ENCODE results near the gene TNN. TPM values are rescaled to one million over a fixed set of nuclear protein-coding genes. Genes with fewer than 3 reads are reported as not detected.

Gene TNN
- total and polyA plus RNA-seq, 10 of the 15 experiments (the other 5 are each of a cell fraction or from before 2014, with no cell fraction given), result 0.05 to 0.17 (median 0.11) TPM

DNA sequence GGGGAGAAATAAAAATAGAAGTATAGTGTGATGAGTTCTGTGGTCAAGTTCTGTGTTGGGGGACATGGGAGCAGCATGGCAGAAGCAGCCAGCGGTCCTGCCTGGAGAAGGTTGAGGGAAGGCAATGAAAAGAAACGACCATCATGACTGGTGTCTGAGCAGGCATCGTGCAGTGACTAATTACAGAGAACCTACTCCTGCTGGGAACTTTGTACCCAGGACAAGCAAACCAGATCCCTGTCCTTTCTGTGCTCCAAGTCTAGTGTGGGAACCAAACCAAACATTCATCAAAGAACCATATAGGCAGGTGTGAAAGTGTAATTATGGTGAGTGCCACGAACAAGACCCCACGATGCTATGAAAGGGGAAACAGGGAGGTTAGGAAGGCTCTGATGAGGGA, 99.1 kb downstream of the TNN start:
- BruUV-seq (replicated peaks), result no TSS peak
- no peak overlapping the region for H3K4me2 ChIP-seq (ENCODE audit: control insufficient read depth, insufficient read depth)
- CTCF ChIA-PET, result interaction anchor here (3.1 to 12.8 kb wide), 2 partner anchors 12 to 149 kb away, joined by 20 to 477 read pairs; no protein-coding TSS in a partner anchor
- no peak overlapping the region for H3K4me3 ChIP-seq
- DNase-seq (ENCODE audit: low read depth, low spot score), result no peak
- RAD21 ChIA-PET (ENCODE audit: unreplicated experiment), result no interaction called here
- no peak for FAIRE-seq
- no peaks in the 10 kb centered on the region for H3K27me3 ChIP-seq (replicated peaks in 1 of 2; ENCODE audit: control insufficient read depth in 2 of 2, insufficient read depth in 2 of 2, low read length in 1 of 2)
- no peaks in the 10 kb centered on the region for H3K9me3 ChIP-seq (replicated peaks; ENCODE audit: control insufficient read depth, insufficient read depth, low read length)
- WGBS (ENCODE audit: insufficient coverage, insufficient replicate concordance, low lambda C conversion rate, missing lambda C conversion rate), result 86% methylated on average over 5 of the region's 5 CpGs
- no peak overlapping the region for H2AFZ ChIP-seq (ENCODE audit: control insufficient read depth, low read depth, low read length)
- POLR2A ChIA-PET, result interaction anchor here (1.2 to 1.3 kb wide), 3 partner anchors 11 to 54 kb away, joined by 3 read pairs; no protein-coding TSS in a partner anchor
- TF ChIP-seq HDAC6 (IDR thresholded peaks at IDR 0.05; ENCODE audit: unreplicated experiment) (no peak), ZBED1 (IDR thresholded peaks at IDR 0.05; ENCODE audit: borderline replicate concordance) (no peak), WRNIP1 (IDR thresholded peaks at IDR 0.05; ENCODE audit: borderline replicate concordance, low read depth, low read length) (no peak), MEF2A (IDR thresholded peaks at IDR 0.05; ENCODE audit: insufficient read depth, low read depth, low read length) (no peak), ATF2 (IDR thresholded peaks at IDR 0.05; ENCODE audit: low read length) (no peak), ETV6 (conservative IDR thresholded peaks at IDR 0.05 in 1 of 2, IDR thresholded peaks at IDR 0.05 in 1 of 2; ENCODE audit: borderline replicate concordance in 1 of 2, low read depth in 1 of 2) (no peak), IRF3 (IDR thresholded peaks at IDR 0.05) (no peak), NBN (IDR thresholded peaks at IDR 0.05) (no peak), TARDBP (IDR thresholded peaks at IDR 0.05; ENCODE audit: borderline replicate concordance) (no peak), STAT3 (IDR thresholded peaks at IDR 0.05; ENCODE audit: low read depth, low read length) (no peak), HCFC1 (IDR thresholded peaks at IDR 0.05; ENCODE audit: low read length) (no peak), TBL1XR1 (IDR thresholded peaks at IDR 0.05; ENCODE audit: low read depth, low read length) (no peak), TCF3 (IDR thresholded peaks at IDR 0.05; ENCODE audit: borderline replicate concordance, insufficient read depth, low read depth, low read length) (no peak)
- TF ChIP-seq, protein P1, sequence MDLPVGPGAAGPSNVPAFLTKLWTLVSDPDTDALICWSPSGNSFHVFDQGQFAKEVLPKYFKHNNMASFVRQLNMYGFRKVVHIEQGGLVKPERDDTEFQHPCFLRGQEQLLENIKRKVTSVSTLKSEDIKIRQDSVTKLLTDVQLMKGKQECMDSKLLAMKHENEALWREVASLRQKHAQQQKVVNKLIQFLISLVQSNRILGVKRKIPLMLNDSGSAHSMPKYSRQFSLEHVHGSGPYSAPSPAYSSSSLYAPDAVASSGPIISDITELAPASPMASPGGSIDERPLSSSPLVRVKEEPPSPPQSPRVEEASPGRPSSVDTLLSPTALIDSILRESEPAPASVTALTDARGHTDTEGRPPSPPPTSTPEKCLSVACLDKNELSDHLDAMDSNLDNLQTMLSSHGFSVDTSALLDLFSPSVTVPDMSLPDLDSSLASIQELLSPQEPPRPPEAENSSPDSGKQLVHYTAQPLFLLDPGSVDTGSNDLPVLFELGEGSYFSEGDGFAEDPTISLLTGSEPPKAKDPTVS (IDR thresholded peaks at IDR 0.05; ENCODE audit: low read depth, low read length), result no peak
- TF ChIP-seq, protein P2, sequence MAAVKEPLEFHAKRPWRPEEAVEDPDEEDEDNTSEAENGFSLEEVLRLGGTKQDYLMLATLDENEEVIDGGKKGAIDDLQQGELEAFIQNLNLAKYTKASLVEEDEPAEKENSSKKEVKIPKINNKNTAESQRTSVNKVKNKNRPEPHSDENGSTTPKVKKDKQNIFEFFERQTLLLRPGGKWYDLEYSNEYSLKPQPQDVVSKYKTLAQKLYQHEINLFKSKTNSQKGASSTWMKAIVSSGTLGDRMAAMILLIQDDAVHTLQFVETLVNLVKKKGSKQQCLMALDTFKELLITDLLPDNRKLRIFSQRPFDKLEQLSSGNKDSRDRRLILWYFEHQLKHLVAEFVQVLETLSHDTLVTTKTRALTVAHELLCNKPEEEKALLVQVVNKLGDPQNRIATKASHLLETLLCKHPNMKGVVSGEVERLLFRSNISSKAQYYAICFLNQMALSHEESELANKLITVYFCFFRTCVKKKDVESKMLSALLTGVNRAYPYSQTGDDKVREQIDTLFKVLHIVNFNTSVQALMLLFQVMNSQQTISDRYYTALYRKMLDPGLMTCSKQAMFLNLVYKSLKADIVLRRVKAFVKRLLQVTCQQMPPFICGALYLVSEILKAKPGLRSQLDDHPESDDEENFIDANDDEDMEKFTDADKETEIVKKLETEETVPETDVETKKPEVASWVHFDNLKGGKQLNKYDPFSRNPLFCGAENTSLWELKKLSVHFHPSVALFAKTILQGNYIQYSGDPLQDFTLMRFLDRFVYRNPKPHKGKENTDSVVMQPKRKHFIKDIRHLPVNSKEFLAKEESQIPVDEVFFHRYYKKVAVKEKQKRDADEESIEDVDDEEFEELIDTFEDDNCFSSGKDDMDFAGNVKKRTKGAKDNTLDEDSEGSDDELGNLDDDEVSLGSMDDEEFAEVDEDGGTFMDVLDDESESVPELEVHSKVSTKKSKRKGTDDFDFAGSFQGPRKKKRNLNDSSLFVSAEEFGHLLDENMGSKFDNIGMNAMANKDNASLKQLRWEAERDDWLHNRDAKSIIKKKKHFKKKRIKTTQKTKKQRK (IDR thresholded peaks at IDR 0.05; ENCODE audit: low read depth, low read length), result no peak
- TF ChIP-seq, protein P3, sequence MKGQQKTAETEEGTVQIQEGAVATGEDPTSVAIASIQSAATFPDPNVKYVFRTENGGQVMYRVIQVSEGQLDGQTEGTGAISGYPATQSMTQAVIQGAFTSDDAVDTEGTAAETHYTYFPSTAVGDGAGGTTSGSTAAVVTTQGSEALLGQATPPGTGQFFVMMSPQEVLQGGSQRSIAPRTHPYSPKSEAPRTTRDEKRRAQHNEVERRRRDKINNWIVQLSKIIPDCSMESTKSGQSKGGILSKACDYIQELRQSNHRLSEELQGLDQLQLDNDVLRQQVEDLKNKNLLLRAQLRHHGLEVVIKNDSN (IDR thresholded peaks at IDR 0.05; ENCODE audit: borderline replicate concordance, extremely low read length, insufficient read depth, low read depth, low read length), result no peak
- ATAC-seq, result no peak
- H4K20me1 ChIP-seq (ENCODE audit: control insufficient read depth, insufficient read depth), result no peaks in the 10 kb centered on the region
- SMC1A ChIA-PET (ENCODE audit: uncharacterized antibody, unreplicated experiment), result interaction anchor here (1.2 to 3.5 kb wide), 3 partner anchors 12 to 152 kb away, joined by 3 to 15 read pairs (median 13); no protein-coding TSS in a partner anchor
- no peak overlapping the region for H3K9ac ChIP-seq (ENCODE audit: control insufficient read depth, insufficient read depth, low read length)
- no peaks in the 10 kb centered on the region for H3K79me2 ChIP-seq (ENCODE audit: control insufficient read depth, insufficient read depth, low read length)
- peaks cover 10 to 30% of the 10 kb centered on the region in 2 experiments for H3K36me3 ChIP-seq (ENCODE audit: control insufficient read depth in 2 of 2, insufficient read depth in 2 of 2, low read length in 1 of 2)
- in situ Hi-C loops (cut with MboI), result no loop called here
- intact Hi-C loops (cut with micrococcal nuclease; ENCODE audit: unreplicated experiment), result no loop called here
- no peak overlapping the region for H3K27ac ChIP-seq (ENCODE audit: control insufficient read depth, insufficient read depth)
- no peaks in the 10 kb centered on the region for H3K4me1 ChIP-seq (ENCODE audit: control insufficient read depth, insufficient read depth, low read length)

All from GM12878 (cell line).